HG03432 (cell line): Measurements from ENCODE around the gene TMEM233.

Experiments used
- ATAC-seq: cut with Tn5 transposase; IDR thresholded peaks from one replicate; pipeline ENCODE4 v1.9.1; 2021; ENCODE audit warnings: mild to moderate bottlenecking, moderate library complexity; ENCODE audit not compliant: unreplicated experiment

Gene TMEM233

GRCh38 chr12:119593578-119594398, at the start of gene TMEM233:
TSS of gene TMEM233 (plus strand) at chr12:119593774. CDS start at chr12:119593849, 75 bp downstream.
- no peak for ATAC-seq

DNA sequence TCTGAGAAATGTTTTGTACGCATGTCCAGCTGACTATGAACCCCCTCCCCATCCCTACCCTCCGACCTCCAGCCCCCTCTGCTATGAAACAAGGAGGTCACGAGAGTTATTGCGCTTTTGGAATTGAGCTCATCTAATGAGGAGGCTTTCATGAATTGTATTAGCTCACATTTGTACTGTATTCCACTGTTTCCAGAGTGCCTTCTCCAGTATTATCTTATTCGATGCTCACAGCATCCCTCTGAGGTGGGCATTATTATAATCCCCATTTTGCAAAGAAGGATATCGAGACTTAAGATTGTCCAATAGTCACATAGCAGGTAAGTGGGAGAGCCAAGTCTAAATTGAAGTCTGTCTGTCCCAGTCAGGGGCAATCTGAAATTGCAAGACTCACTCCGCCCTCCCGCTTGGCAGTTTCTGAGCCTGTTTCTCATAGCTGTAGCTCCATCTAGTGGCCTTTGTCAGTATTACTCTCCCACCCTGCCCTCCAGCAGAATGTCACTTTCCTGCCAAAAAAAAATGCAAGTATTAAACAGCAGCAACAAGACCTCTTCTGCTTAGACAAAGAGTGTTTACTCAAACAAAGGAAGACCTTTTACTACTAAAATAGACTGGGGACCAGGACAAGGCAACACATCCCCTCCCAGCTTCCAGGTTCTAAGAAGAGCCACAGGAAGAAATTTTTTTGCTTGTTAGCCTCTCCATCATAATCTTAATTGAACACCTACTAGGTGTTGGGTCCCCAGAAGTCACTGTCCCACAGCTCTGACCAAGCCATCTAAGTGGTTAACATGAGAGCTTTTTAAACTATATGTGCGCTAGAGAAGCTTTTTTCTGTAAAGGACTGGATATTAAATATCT, 48.6 kb upstream of the TMEM233 start:
- ATAC-seq, result peak; percentile 68

DNA sequence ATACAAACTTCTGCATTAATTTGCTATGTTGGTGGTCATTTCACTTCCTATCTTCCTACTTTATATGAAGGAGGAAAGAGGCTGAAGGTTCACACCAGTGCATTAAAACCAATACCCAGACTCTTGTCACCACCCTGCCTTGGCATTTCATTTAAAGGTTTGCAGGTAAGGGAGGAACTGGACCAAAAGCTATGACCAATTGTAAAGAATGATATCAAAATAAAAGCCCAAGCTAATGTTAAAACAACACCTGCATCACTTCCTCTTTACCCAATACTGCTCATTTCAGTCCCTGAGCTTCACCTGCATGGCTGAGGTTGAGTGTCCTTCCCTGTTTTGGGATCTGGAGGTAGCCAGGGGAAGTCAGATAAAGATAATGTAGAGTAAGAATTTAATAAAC, 47.2 kb upstream of the TMEM233 start:
- ATAC-seq, result no peak

- no peak for ATAC-seq
These were observed 46.6 kb upstream of the TMEM233 start for GRCh38 chr12:119547001-119547400.

DNA sequence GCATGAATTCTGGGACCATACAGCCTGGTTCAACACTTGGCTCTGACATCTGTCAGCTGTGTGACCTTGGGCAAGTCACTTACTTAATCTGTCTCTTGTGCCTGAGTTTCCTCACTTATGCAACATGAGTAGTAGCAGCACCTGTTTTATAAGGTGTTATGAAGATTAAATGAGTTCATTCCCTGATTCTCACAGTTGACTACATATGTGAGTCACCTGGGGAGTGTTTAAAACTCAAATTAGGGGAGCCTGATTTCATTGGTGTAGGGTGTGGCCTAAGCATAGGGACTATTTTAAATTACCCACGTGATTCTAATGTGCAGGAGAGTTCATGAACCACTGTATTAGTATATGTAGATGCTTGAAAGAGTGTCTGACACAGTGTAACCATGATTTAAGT, 36.7 kb upstream of the TMEM233 start:
- no peak for ATAC-seq

DNA sequence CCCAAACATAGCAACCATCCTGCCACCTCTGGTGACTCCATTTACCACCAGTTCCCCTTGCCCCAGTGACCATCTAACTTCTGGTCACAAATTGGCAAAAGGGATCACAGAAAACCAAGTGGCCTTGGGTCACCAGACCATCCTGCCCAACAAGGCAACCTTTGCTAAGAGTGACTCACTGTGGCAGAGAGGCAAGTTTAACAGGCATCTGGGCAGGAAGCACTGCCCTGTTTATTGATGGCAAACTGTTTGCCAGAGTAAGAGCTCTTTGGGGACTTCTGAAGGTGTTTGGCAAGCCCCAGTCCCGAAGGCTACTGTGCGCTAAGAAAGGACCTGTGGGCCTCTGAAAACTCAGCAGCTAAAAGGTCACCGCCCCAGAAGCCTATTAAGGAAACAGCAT, 28.2 kb upstream of the TMEM233 start:
- no peak for ATAC-seq

DNA sequence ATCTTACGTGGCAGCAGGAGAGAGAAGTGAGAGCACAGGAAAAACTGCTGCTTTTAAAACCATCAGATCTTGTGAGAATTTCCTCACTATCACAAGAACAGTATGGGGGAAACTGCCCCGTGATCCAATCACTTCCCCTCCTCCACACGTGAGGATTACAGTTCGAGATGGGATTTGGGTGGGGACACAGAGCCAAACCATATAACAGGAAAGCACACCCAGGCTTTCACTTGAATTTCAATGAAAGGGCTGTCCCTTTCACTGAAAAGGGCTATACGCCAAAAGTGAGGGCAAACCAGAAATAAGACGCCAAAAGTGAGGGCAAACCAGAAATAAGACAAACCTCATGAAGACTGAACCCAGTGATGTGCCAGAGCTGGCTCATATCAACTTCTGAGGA, 22.8 kb upstream of the TMEM233 start:
- ATAC-seq, result no peak

DNA sequence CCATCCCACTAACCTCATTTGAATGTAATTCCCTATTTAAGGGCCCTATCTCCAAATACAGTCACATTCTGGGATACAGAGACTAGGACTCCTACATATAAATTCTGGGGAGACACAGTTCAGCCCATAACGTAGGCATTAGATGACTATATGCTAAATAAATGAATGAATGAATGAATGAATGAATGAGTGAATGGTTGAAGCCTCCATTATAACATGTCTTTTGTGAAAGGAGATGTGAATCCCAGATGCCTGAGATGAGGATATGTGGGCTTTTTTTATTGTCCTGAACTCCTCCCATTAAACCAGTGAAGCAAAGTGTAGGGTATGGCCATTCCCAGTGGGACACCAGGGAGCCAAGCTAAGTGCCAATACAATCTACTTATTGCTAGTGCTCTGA, 20.5 kb upstream of the TMEM233 start:
- no peak for ATAC-seq

DNA sequence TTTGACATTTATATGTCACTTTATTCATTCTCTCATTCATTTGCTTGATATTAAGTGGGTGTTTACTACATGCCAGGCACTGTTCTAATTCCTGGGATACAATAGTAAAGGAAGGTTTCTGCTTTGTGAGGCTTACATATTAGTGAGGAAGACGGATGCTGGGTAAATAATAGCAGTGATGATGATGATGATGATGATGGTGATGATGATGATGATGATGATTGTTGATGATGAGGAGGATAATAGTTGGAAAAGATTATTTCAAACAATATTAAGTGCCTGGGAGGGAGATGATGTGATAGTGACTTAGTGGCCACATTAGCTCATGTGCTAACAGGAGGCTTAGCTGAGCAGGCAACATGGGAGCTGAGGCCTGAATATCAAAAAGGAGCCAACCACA, 19.3 kb upstream of the TMEM233 start:
- ATAC-seq, result no peak

DNA sequence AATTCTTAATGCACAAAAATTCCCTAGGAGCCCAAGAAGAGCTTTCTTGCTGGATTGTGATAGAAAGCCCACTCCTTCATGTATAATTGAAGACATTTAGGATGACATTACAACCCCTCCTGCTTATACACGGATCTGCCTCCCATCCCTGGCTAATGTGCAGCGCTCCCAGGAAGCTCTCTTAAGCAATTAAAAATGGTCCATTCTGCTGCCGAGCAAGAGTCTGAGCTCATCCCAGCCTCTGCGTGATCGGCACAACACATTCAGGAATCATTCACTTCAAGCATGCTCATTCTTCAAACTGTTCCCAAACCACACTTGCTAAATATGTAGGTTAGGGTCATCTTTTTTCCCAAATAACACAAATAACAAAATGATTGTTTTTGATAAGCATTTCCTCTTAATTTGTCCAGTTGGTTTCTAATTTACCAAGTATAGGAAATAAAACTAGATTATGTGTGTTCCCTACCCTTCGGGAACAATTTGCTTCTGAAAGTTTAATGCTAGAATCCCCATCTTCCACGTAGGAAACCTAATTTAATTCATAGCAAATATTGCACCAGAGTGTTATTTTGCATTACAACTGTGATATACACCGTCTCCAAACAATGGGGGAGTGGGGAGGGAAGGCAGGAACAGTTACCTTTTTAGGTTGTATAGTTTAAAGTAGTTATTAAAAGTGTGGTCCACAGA, 17.3 kb upstream of the TMEM233 start:
- ATAC-seq, result no peak

DNA sequence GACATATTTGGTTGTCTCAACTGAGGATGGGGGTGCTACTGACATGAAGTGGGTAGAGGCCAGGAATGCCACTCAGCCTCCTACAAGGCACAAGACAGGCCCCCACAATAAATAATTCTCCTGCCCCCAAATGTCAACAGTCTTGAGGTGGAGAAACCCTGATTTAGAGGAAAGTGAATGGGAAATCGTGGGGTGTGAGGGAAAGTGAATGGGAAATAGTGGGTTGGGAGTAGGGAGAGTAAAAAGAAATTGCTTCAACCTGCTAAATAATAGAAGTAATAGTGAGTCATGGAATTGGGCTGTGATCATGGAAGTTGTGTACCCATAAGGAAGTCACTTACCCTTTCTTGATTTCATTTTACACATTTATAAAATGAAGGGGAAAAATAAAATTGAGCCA, 16.7 kb upstream of the TMEM233 start:
- ATAC-seq, result no peak

GRCh38 chr12:119578112-119578511, 15.5 kb upstream of the TMEM233 start:
- ATAC-seq, result no peak

GRCh38 chr12:119589097-119589496, 4.5 kb upstream of the TMEM233 start:
- ATAC-seq, result no peak

- ATAC-seq, result no peak
These were observed 3.9 kb upstream of the TMEM233 start for GRCh38 chr12:119589634-119590033.

GRCh38 chr12:119592232-119592631, 1.3 kb upstream of the TMEM233 start:
- no peak for ATAC-seq

GRCh38 chr12:119594399-119594730, 791 bp downstream of the TMEM233 start:
- no peak for ATAC-seq

- no peak for ATAC-seq
These were observed 1.3 kb downstream of the TMEM233 start for GRCh38 chr12:119594772-119595445.

GRCh38 chr12:119598159-119598558, 4.6 kb downstream of the TMEM233 start:
- ATAC-seq, result no peak

DNA sequence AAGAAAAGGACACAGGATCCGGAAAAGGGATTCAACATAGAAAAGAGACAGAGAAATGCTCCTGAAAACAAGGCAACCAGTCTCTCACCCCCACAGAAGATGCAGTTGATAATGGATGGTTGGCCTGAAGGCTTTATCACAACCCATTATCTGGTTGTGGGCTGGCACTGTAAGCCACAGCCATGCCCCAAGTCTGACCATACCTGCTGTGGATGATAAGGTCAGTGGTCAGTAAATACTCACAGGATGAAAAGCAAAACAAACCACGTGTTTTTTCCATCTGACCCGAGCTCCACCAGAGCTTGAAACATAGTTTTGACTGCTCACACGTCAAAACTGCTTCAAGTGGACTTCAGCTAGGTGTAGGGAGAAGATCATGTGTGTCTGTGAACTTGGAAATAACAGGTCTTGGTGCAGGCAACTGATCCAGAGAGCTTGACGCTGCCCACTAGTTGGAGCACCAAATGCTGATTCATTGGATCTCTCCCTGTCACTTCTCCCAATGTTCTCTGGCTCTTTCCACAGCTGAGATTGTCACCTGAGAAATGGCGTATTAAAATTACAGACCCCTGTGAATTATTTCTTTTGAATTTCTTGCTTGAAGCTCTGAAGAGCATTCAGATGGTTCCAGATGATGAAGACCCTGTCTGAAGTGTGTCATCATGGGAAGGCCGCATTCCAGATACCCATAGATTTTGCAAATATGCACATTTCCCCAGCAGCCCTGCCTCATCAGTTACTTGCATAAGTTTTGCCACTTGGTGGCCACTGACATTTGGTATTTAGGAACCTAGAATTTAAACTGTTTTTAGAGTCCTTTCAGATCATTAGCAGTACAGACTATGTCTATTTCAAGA, 8.5 kb downstream of the TMEM233 start:
- ATAC-seq, result no peak

DNA sequence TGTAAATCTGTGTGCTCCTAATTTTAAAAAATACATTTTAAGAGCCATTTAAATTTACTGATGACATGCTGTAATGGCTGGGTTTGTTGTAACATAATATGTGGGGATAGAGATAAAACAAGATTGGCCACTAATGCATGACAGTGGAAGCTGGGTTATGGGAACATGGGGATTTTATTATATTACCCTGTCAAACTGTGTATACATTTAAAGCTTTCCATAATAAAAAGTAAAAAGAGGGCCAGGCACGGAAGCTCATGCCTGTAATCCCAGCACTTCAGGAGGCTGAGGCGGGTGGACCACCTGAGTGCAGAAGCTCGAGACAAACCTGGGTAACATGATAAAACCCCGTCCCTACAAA, 9.1 kb downstream of the TMEM233 start:
- ATAC-seq, result no peak
